DND-41 (cell line): ENCODE results near the gene TMPRSS11B.

Source experiments
- EZH2 ChIP-seq: IDR thresholded peaks from 3 replicates; pipeline ENCODE4 v1.6.1; 2012; ENCODE audit warnings: borderline replicate concordance, low read depth, mild to moderate bottlenecking, moderate library complexity, low read length, inconsistent platforms; ENCODE audit not compliant: severe bottlenecking
- TF ChIP-seq, protein P1 (sequence below): IDR thresholded peaks from 2 replicates; pipeline ENCODE4 v1.5.1; 2012; ENCODE audit warnings: borderline replicate concordance, low read length, moderate library complexity, mild to moderate bottlenecking; ENCODE audit not compliant: poor library complexity, severe bottlenecking; ENCODE audit errors: extremely low read depth

DNA sequence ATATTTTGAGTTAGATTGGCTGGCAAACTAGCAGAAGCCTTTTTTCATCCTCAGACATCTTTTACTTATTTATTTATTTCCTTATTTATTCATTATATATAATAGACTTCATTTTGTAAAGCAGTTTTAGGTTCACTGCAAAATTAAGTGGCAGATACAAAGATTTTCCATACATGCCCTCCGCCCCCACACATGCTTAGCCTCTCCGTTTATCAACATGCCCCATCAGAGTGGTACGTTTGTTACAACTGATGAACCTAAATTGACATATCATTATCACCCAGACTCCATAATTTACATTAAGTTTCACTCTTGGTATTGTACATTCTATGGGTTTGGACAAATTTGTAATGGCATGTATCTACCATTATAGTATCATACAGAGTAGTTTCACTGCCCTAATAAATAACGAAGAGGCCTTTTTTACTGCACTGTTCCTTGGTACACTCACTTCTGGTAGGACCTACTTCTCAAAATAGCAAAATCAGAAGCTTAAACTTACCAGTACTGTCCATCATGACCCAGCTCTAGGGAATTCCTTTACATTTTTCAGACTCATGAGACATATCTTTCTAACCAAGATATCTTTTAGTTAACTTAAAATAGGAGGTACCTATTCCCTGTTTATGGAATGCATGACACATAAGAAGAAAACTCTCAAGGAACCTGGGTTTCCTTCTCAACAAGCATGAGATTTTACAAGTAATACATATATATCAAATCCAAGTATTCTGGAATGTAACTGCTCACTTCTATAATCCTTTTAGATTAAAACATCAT, 4.8 kb upstream of the TMPRSS11B start:
- TF ChIP-seq EZH2: no peak
- TF ChIP-seq, protein P1, sequence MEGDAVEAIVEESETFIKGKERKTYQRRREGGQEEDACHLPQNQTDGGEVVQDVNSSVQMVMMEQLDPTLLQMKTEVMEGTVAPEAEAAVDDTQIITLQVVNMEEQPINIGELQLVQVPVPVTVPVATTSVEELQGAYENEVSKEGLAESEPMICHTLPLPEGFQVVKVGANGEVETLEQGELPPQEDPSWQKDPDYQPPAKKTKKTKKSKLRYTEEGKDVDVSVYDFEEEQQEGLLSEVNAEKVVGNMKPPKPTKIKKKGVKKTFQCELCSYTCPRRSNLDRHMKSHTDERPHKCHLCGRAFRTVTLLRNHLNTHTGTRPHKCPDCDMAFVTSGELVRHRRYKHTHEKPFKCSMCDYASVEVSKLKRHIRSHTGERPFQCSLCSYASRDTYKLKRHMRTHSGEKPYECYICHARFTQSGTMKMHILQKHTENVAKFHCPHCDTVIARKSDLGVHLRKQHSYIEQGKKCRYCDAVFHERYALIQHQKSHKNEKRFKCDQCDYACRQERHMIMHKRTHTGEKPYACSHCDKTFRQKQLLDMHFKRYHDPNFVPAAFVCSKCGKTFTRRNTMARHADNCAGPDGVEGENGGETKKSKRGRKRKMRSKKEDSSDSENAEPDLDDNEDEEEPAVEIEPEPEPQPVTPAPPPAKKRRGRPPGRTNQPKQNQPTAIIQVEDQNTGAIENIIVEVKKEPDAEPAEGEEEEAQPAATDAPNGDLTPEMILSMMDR: no peak
